Testis (tissue), 2 donors: Measurements from ENCODE around the gene TIPRL.

Experiments used
- POLR2A ChIP-seq: fragments of 450-650 bp; IDR thresholded peaks from one replicate; pipeline ENCODE4 v1.6.1; 2017; ENCODE audit warnings: antibody characterized with exemption, mild to moderate bottlenecking, moderate library complexity
- TF ChIP-seq, protein P1 (sequence below), 3 experiments: fragments of 450-650 bp in 2 of 3; fragments of 200-600 bp in 1 of 3; sonication (generic) in 1 of 3; IDR thresholded peaks; one replicate each; pipeline ENCODE4 v1.5.1; 2016 to 2019; ENCODE audit warnings: antibody characterized with exemption in 3 of 3, mild to moderate bottlenecking in 2 of 3, moderate library complexity in 1 of 3

DNA sequence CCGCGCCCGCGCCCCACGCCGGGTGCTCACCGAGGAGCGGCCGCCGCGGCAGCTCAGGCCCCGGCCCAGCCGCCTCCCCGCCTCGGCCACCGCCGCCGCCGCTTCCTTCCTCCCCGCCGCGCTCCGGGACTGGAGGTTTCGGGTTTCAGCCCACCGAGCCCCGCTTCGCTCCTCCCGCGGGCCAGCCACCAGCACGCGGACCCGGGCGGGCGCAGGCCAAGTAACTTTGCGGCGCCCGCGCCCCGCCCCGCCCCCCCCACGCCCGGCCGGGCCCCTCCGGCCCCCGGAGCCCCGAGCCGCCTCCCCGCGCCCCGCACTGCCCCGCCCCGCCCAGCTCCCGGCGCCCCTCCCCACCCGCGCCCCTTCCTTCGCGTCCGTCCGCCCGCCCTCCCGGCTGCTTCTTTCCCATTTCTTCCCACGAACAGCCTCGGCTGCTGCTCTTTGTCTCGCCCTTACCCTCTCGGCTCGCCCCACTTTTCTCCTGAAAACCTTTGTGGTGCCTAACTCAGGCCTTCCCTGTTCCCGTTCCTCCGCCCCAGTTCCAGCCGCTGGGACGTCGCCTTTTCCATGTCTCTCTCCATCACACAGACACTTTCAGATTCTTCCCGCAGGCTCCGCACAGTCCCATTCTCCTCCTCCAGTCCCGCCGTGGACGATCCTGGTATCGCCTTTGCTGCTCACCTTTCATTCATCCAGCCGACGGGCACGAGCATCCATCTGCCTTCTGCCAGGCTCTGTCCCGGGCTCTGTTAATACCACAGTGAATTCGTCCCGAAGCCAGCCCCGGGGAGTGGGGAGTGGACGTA, 41.9 kb upstream of the TIPRL start, which contains the start of gene GPR161:
- TF ChIP-seq, protein P1, sequence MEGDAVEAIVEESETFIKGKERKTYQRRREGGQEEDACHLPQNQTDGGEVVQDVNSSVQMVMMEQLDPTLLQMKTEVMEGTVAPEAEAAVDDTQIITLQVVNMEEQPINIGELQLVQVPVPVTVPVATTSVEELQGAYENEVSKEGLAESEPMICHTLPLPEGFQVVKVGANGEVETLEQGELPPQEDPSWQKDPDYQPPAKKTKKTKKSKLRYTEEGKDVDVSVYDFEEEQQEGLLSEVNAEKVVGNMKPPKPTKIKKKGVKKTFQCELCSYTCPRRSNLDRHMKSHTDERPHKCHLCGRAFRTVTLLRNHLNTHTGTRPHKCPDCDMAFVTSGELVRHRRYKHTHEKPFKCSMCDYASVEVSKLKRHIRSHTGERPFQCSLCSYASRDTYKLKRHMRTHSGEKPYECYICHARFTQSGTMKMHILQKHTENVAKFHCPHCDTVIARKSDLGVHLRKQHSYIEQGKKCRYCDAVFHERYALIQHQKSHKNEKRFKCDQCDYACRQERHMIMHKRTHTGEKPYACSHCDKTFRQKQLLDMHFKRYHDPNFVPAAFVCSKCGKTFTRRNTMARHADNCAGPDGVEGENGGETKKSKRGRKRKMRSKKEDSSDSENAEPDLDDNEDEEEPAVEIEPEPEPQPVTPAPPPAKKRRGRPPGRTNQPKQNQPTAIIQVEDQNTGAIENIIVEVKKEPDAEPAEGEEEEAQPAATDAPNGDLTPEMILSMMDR (IDR thresholded peaks at IDR 0.05): no peak
- TF ChIP-seq POLR2A: no peak
